ENCODE data around the gene FUZ.

DNA sequence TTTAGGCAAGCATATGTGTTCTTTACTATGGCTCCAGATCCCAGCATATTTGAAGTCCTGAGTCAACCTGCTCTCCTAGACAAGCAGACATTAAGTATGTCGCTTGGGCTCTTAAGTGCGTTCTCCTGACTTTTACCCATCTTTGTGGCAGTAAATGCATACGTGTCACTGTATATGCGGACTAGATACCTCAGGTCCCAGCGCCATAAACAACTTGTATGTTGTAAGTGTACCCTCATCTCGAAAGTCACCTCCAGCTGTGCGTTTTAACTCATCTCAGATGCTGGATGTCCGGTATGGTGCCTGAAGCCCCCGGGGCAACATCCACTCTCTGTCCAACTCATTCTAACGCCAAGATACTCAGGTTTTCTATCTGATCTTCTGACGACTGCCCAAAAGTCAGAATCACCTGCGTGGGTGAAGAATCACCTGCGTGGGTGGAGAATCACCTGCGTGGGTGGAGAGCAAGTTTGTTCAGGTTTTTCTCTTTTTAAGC, 39.6 kb upstream of the FUZ start:
- TF ChIP-seq POLR2A (IDR thresholded peaks at IDR 0.05; ENCODE audit: borderline replicate concordance, extremely low read depth, insufficient read depth, insufficient read length) (no peak), CEBPB (IDR thresholded peaks at IDR 0.05; ENCODE audit: low read depth) (no peak), SIN3A (IDR thresholded peaks at IDR 0.05; ENCODE audit: low read depth) (no peak), EZH2 (IDR thresholded peaks at IDR 0.05) (no peak), YY1 (IDR thresholded peaks at IDR 0.05; ENCODE audit: extremely low read depth, insufficient replicate concordance, low read depth, low read length) (no peak), EGR1 (IDR thresholded peaks at IDR 0.05; ENCODE audit: low read depth) (no peak), ZFX (IDR thresholded peaks at IDR 0.05) (no peak), RAD21 (IDR thresholded peaks at IDR 0.05; ENCODE audit: low read depth) (no peak), POLR2AphosphoS5 (IDR thresholded peaks at IDR 0.05; ENCODE audit: low read depth, low read length) (no peak)
- TF ChIP-seq, protein P1, sequence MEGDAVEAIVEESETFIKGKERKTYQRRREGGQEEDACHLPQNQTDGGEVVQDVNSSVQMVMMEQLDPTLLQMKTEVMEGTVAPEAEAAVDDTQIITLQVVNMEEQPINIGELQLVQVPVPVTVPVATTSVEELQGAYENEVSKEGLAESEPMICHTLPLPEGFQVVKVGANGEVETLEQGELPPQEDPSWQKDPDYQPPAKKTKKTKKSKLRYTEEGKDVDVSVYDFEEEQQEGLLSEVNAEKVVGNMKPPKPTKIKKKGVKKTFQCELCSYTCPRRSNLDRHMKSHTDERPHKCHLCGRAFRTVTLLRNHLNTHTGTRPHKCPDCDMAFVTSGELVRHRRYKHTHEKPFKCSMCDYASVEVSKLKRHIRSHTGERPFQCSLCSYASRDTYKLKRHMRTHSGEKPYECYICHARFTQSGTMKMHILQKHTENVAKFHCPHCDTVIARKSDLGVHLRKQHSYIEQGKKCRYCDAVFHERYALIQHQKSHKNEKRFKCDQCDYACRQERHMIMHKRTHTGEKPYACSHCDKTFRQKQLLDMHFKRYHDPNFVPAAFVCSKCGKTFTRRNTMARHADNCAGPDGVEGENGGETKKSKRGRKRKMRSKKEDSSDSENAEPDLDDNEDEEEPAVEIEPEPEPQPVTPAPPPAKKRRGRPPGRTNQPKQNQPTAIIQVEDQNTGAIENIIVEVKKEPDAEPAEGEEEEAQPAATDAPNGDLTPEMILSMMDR (IDR thresholded peaks at IDR 0.05 in 2 of 3, conservative IDR thresholded peaks at IDR 0.05 in 1 of 3; ENCODE audit: borderline replicate concordance in 1 of 3, insufficient read depth in 1 of 3, low read depth in 2 of 3, low read length in 2 of 3) = no peak
- TF ChIP-seq, protein P2, sequence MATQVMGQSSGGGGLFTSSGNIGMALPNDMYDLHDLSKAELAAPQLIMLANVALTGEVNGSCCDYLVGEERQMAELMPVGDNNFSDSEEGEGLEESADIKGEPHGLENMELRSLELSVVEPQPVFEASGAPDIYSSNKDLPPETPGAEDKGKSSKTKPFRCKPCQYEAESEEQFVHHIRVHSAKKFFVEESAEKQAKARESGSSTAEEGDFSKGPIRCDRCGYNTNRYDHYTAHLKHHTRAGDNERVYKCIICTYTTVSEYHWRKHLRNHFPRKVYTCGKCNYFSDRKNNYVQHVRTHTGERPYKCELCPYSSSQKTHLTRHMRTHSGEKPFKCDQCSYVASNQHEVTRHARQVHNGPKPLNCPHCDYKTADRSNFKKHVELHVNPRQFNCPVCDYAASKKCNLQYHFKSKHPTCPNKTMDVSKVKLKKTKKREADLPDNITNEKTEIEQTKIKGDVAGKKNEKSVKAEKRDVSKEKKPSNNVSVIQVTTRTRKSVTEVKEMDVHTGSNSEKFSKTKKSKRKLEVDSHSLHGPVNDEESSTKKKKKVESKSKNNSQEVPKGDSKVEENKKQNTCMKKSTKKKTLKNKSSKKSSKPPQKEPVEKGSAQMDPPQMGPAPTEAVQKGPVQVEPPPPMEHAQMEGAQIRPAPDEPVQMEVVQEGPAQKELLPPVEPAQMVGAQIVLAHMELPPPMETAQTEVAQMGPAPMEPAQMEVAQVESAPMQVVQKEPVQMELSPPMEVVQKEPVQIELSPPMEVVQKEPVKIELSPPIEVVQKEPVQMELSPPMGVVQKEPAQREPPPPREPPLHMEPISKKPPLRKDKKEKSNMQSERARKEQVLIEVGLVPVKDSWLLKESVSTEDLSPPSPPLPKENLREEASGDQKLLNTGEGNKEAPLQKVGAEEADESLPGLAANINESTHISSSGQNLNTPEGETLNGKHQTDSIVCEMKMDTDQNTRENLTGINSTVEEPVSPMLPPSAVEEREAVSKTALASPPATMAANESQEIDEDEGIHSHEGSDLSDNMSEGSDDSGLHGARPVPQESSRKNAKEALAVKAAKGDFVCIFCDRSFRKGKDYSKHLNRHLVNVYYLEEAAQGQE (IDR thresholded peaks at IDR 0.05; ENCODE audit: low read depth) = no peak
- TF ChIP-seq, protein P3, sequence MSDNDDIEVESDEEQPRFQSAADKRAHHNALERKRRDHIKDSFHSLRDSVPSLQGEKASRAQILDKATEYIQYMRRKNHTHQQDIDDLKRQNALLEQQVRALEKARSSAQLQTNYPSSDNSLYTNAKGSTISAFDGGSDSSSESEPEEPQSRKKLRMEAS (IDR thresholded peaks at IDR 0.05) = no peak
- TF ChIP-seq, protein P4, sequence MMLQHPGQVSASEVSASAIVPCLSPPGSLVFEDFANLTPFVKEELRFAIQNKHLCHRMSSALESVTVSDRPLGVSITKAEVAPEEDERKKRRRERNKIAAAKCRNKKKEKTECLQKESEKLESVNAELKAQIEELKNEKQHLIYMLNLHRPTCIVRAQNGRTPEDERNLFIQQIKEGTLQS (IDR thresholded peaks at IDR 0.05) = no peak

Measured in HCT116 (cell line).